HFFc6 (cell line): ENCODE results near the gene KCND3. TPM values are rescaled to one million over a fixed set of nuclear protein-coding genes. Genes with fewer than 3 reads are reported as not detected.

Experiments
- DNase-seq: peaks from one replicate; pipeline ENCODE4 v3.0.0-alpha.2; 2018
- H3K27ac Mint-ChIP-seq: 2 replicates; pipeline ENCODE4 v1.8.0; 2020; ENCODE audit warnings: mild to moderate bottlenecking, mixed read lengths
- H3K27me3 Mint-ChIP-seq: 2 replicates; pipeline ENCODE4 v1.8.0; 2021; ENCODE audit warnings: mild to moderate bottlenecking, moderate library complexity, mixed read lengths; ENCODE audit not compliant: insufficient read depth
- H3K36me3 Mint-ChIP-seq: 2 replicates; pipeline ENCODE4 v1.8.0; 2021; ENCODE audit warnings: low read depth, mixed read lengths
- H3K4me1 Mint-ChIP-seq: 2 replicates; pipeline ENCODE4 v1.8.0; 2020; ENCODE audit warnings: low read depth, mixed read lengths
- H3K4me3 Mint-ChIP-seq: 2 replicates; pipeline ENCODE4 v1.8.0; 2020; ENCODE audit warnings: mild to moderate bottlenecking, moderate library complexity, mixed read lengths
- H3K9me3 Mint-ChIP-seq: 2 replicates; pipeline ENCODE4 v1.8.0; 2020; ENCODE audit warnings: mild to moderate bottlenecking, mixed read lengths
- total RNA-seq, 6 experiments: library from RNA; stranded (reverse); fragmentation: NEBNext Ultra II Directional; extraction: Animal tissue kit (Norgen Biotek cat#: 25700); gene quantifications; 2 replicates in 1 of 6; 3 replicates in 5 of 6; pipeline ENCODE4 v1.2.3, GENCODE V29; 2021
- TF ChIP-seq, protein P1 (sequence below): fragments of 200-600 bp; sonication (generic); IDR thresholded peaks from 2 replicates; pipeline ENCODE4 v1.5.0; 2021; ENCODE audit warnings: antibody characterized with exemption, mild to moderate bottlenecking

KCND3 gene
- total RNA-seq, 6 experiments from 2014 or later, result 0.09 to 0.47 (median 0.12) TPM

- TF ChIP-seq, protein P1, sequence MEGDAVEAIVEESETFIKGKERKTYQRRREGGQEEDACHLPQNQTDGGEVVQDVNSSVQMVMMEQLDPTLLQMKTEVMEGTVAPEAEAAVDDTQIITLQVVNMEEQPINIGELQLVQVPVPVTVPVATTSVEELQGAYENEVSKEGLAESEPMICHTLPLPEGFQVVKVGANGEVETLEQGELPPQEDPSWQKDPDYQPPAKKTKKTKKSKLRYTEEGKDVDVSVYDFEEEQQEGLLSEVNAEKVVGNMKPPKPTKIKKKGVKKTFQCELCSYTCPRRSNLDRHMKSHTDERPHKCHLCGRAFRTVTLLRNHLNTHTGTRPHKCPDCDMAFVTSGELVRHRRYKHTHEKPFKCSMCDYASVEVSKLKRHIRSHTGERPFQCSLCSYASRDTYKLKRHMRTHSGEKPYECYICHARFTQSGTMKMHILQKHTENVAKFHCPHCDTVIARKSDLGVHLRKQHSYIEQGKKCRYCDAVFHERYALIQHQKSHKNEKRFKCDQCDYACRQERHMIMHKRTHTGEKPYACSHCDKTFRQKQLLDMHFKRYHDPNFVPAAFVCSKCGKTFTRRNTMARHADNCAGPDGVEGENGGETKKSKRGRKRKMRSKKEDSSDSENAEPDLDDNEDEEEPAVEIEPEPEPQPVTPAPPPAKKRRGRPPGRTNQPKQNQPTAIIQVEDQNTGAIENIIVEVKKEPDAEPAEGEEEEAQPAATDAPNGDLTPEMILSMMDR, result no peak
- no peak overlapping the region for H3K27ac Mint-ChIP-seq
- DNase-seq, result no peak
- no peaks in the 10 kb centered on the region for H3K9me3 Mint-ChIP-seq
- peaks cover 10% of the 10 kb centered on the region for H3K27me3 Mint-ChIP-seq
- no peaks in the 10 kb centered on the region for H3K36me3 Mint-ChIP-seq
- no peak overlapping the region for H3K4me3 Mint-ChIP-seq
- no peaks in the 10 kb centered on the region for H3K4me1 Mint-ChIP-seq
Measured at GRCh38 chr1:112026501-112026900, 37.0 kb upstream of the KCND3 start.

- DNase-seq, result no peak
- no peaks in the 10 kb centered on the region for H3K36me3 Mint-ChIP-seq
- H3K27me3 Mint-ChIP-seq, result peaks cover 10% of the 10 kb centered on the region
Measured at GRCh38 chr1:112026016-112026415, 36.5 kb upstream of the KCND3 start.

GRCh38 chr1:112021263-112021662 is 31.8 kb upstream of the KCND3 start:
- TF ChIP-seq, protein P1, result no peak
- H3K4me3 Mint-ChIP-seq, result no peak overlapping the region
- peaks cover 5% of the 10 kb centered on the region; the same call in 1 of the 2 replicates for H3K27me3 Mint-ChIP-seq
- no peaks in the 10 kb centered on the region for H3K4me1 Mint-ChIP-seq
- H3K9me3 Mint-ChIP-seq, result no peaks in the 10 kb centered on the region
- DNase-seq, result no peak
- H3K27ac Mint-ChIP-seq, result no peak overlapping the region
- no peaks in the 10 kb centered on the region for H3K36me3 Mint-ChIP-seq

More at GRCh38 chr1:112026016-112026415, 36.5 kb upstream of the KCND3 start:
- no peaks in the 10 kb centered on the region for H3K9me3 Mint-ChIP-seq
- no peak overlapping the region for H3K27ac Mint-ChIP-seq
- TF ChIP-seq, protein P1, result no peak
- no peak overlapping the region for H3K4me3 Mint-ChIP-seq
- H3K4me1 Mint-ChIP-seq, result no peaks in the 10 kb centered on the region

DNA sequence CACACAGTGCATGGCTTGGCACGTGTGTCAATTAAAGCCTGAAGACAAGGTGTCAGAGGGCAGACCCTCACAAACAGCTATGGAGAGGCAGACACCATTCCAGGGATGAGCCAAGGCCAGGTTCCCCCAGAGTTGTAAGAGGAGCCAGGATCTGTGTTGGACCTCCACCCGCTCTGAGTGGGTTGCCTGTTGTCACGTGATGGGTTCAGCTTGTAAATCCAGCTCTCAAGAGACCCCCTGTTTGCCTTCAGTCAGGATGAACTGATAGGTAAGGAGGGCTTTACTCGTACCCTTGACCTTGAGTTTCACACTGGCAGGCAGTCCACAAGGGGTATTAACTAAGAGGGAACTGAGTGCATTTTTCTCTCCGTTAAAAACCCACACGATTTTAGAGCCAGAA is 27.7 kb upstream of the KCND3 start:
- peaks cover 2% of the 10 kb centered on the region; the same call in 1 of the 2 replicates for H3K27me3 Mint-ChIP-seq

GRCh38 chr1:112012823-112013222 is 23.4 kb upstream of the KCND3 start:
- H3K4me1 Mint-ChIP-seq, result peaks cover 5% of the 10 kb centered on the region; the same call in 1 of the 2 replicates
- H3K27me3 Mint-ChIP-seq, result peaks cover 2% of the 10 kb centered on the region; the same call in 1 of the 2 replicates
- H3K36me3 Mint-ChIP-seq, result no peaks in the 10 kb centered on the region
- no peak overlapping the region for H3K4me3 Mint-ChIP-seq
- TF ChIP-seq, protein P1, result no peak
- DNase-seq, result no peak
- H3K9me3 Mint-ChIP-seq, result no peaks in the 10 kb centered on the region
- H3K27ac Mint-ChIP-seq, result no peak overlapping the region; the same call in 1 of the 2 replicates

More for the DNA sequence above, 27.7 kb upstream of the KCND3 start:
- DNase-seq, result no peak
- TF ChIP-seq, protein P1, result no peak
- H3K4me3 Mint-ChIP-seq, result no peak overlapping the region
- H3K27ac Mint-ChIP-seq, result no peak overlapping the region
- no peaks in the 10 kb centered on the region for H3K36me3 Mint-ChIP-seq
- no peaks in the 10 kb centered on the region for H3K4me1 Mint-ChIP-seq
- H3K9me3 Mint-ChIP-seq, result no peaks in the 10 kb centered on the region
